GM13977 (cell line): ENCODE measurements around the gene CAVIN2.

Source experiments
- DNase-seq: peaks from one replicate; pipeline ENCODE4 v3.0.0; 2012; ENCODE audit warnings: low spot score
- in situ Hi-C: fragments of 300-500 bp; cut with MboI; formaldehyde crosslinking; loops from one replicate; pipeline ENCODE4 v1.12.0; 2022; ENCODE audit warnings: low sequenced_read_pairs, low pct_unique_long_range_greater_than_20kb, mixed read lengths, inconsistent platforms; ENCODE audit not compliant: unreplicated experiment
- TF ChIP-seq, protein P1 (sequence below): IDR thresholded peaks from 2 replicates; pipeline ENCODE4 v1.5.1; 2012; ENCODE audit warnings: mild to moderate bottlenecking, control low read depth; ENCODE audit not compliant: insufficient read depth; ENCODE audit errors: extremely low read depth, missing control alignments

The CAVIN2 gene

DNA sequence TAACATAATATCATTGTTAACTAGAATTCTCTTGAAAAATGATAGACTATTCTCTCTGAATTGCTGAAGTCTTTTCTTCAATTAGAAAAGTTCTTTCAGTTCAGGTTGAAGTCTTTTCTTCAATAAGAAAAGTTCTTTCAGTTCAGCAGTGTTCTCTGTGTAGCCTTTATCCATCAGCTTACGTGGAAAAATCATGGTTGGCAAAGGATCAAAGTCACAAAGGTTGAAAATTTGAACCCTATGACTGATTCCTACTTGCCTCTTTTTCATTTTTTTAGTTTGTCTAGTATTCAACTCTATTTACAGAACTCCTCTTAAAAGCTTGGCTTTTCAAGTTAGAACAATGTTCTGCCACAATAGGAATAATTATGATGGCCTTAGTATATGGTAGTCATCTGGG, 25.8 kb downstream of the CAVIN2 start:
- no peak for DNase-seq
- in situ Hi-C loops: loop anchor here (25.0 kb wide), 1 partner anchor 341 kb away; no protein-coding TSS in a partner anchor
- TF ChIP-seq, protein P1, sequence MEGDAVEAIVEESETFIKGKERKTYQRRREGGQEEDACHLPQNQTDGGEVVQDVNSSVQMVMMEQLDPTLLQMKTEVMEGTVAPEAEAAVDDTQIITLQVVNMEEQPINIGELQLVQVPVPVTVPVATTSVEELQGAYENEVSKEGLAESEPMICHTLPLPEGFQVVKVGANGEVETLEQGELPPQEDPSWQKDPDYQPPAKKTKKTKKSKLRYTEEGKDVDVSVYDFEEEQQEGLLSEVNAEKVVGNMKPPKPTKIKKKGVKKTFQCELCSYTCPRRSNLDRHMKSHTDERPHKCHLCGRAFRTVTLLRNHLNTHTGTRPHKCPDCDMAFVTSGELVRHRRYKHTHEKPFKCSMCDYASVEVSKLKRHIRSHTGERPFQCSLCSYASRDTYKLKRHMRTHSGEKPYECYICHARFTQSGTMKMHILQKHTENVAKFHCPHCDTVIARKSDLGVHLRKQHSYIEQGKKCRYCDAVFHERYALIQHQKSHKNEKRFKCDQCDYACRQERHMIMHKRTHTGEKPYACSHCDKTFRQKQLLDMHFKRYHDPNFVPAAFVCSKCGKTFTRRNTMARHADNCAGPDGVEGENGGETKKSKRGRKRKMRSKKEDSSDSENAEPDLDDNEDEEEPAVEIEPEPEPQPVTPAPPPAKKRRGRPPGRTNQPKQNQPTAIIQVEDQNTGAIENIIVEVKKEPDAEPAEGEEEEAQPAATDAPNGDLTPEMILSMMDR: no peak

DNA sequence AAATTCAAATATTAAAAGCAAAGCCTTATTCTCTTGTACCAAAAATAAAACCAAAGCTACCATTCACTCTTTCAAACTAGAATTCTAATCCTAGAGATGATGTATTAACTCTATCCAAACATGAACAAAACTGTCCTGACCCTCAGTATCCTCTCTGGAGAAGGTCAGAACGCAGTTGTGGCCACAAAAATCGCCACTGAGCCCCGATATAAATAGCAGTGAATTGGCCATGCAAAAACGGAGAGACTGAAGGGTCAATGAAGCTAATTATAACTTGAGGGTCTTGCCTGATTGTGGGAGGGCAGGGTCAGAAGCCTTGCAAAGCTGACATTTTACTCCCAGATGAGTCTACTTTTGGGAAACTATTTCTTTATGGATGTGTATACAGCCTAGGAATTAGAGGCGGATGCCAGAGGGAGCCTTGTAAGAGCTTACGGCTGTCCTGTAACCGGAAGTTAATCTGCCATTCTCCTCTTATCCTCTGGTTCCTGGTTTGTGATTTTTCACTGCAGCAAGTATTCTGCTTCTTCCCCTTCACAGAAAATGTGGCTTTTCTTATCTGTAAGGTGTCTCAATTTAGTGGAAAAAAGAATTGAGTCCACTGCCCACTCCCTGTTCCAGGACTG, 28.1 kb downstream of the CAVIN2 start:
- TF ChIP-seq, protein P1: no peak
- in situ Hi-C loops: loop anchor here (25.0 kb wide), 1 partner anchor 343 kb away; no protein-coding TSS in a partner anchor
- no peak for DNase-seq

DNA sequence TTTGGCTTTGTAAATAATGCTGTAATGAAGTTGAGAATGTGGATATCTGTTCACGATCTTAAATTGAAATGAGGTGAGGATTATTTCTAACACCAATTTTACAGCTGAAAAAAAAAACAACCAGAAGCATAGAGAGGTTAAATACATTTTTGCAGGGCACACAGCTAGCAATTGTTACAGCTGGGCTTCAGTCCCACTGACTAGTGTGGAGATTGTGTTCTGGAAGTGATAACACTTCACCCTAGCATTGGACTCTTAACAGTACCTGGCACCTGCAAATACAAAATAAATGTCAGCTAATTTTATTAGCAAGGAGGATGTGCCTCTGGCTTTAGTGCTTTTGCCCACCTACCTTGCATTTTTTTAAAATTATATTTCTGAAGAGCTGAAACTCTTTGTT, 28.8 kb downstream of the CAVIN2 start:
- no peak for DNase-seq
- in situ Hi-C loops: loop anchor here (25.0 kb wide), 1 partner anchor 344 kb away; no protein-coding TSS in a partner anchor
- TF ChIP-seq, protein P1: no peak

DNA sequence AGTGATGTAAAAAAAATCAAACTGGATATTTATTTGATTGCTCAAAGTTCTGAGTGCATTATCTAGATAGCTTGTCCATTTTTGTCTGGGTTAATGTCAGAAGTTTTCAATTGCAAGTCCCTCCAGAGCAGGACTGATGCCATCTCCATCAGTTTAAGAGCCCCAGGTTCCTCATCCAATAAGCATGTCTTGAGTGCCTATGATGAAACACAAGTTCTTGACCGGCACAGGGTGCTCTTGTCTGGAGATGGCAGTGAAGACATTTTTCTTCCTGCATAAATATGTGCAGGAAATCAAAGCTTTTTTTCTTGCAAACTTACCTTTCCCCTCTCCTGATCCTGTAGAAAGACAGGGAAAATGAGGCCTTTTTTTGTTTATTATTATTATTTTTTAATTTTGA, 31.9 kb downstream of the CAVIN2 start:
- DNase-seq: no peak
- TF ChIP-seq, protein P1: no peak
- in situ Hi-C loops: loop anchor here (25.0 kb wide), 1 partner anchor 347 kb away; no protein-coding TSS in a partner anchor

DNA sequence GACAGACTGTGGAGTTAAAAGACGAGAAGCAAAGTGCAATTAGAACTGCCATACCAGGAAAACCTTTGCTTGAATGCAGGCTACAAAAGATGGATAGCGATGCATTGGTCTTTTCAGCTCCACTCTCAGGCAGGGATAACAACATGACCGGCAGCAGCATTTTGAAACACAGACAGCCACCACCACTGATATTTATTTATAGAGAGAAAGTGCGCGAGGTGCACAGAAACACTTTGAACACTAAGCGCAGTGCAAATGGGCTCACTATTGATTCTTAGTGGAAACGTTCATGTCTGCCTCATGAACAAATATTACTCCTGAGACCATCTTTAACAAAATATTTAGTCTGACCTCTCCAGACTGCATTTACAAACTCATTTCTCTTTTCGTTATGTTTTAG, 32.9 kb downstream of the CAVIN2 start:
- in situ Hi-C loops: loop anchor here (25.0 kb wide), 1 partner anchor 348 kb away; no protein-coding TSS in a partner anchor
- TF ChIP-seq, protein P1: no peak
- DNase-seq: no peak

DNA sequence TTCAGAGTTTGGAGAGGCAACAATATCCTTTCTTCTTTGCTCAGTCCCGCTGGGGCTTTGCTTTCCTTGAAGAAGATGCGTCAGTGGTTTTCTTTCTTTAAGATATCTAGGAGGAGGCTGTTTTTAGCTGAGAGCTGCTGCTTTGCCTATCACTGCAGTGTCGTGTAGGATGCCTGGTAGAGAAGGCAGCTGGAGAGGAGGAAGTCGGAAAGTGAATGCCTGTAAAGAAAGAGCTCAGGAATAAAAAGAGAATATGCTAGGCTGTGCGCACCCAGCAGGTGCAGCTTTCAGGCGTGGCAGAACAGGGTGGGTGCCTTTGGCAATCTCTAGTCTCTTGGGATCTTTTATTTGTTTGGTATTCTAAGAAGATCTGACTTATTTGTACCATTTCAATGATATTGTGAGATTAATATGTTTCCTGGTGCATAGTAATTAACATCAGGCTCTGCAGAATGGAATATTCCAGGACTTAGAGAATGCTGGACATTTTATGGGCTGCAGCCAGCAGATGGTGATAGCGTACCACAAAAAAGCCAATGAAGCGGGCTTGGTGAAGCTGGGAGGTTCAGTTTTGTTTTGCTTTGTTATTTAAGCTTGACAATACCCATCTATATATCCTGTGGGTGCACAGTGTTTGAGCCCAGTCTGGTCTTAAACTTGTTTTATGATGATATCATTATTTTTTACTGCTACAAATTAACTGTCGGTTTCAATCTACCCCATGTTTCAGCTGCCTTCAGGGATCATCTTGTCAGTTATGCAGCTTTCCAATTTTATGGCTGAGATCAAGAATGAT, 34.9 kb downstream of the CAVIN2 start:
- in situ Hi-C loops: loop anchor here (25.0 kb wide), 1 partner anchor 350 kb away; no protein-coding TSS in a partner anchor
- TF ChIP-seq, protein P1: peak; percentile 76

More for the DNA sequence above, 34.9 kb downstream of the CAVIN2 start:
- DNase-seq: peak; percentile 25
